Measurements from ENCODE around the gene NUP43. TPM values are rescaled to one million over a fixed set of nuclear protein-coding genes. Genes with fewer than 3 reads are reported as not detected.
"Not testable (repeated sequence)": the region's sequence is repeated elsewhere in the genome, so short reads cannot be mapped to it uniquely, and the experiment has no call there.

NUP43 gene
- total RNA-seq, 4 donors from 2014 or later: 16.1 to 64.4 (median 16.3) TPM

DNA sequence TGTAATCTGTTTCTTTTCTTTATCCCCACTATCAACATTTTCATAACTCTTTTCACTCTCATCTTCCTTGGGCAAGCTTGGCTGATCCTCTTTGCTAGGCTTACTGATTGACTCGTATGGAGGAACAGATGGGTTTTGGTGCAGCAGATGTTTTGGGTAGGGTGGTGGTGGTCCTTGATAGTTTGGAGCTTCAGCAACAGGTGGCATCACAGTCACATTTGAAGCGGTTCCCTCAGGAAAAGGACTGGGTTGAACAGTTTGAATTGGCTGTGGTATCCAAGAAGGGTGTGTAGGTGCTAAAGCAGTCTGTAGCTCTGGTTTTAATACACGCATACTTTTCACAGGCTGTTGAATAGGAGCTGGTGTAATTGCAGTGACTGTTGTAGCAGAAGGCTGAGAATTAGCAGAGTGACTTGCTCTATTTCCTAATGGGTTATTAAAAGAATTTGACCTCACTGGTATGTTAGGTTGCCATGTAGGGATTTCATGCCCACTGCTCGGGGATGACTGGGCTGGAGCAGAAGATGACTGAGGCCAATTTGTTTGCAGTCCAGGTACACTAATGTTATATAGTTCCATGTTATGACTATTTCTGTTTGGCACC is 63.0 kb downstream of the NUP43 start:
- Histone ChIP-seq H3K36me3 (peaks cover 0 to 49% (median 0%) of the 10 kb centered on the region in 3 donors), H3K9me3 (no peaks in the 10 kb centered on the region), H3K27me3 (no peaks in the 10 kb centered on the region), H3K27ac (no peak overlapping the region), H3K4me3 (no peak overlapping the region), H3K4me1 (no peaks in the 10 kb centered on the region)
- no peak for TF ChIP-seq POLR2A (IDR thresholded peaks at IDR 0.05)
- no peak for DNase-seq

DNA sequence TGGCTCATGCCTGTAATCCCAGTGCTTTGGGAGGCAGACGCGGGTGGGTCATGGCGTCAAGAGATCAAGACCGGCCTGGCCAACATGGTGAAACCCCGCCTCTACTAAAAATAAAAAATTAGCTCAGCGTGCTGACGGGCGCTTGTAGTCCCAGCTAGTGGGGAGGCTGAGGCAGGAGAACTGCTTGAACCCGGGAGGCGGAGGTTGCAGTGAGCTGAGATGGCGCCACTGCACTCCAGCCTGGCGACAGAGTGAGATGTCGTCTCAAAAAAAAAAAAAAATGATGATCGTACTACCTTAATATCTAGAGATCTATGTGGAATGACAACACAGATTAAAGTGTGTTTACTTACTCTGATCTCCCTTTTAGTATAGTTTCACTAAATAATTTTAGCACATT is 64.5 kb downstream of the NUP43 start:
- not testable (repeated sequence) for DNase-seq, H3K9me3 ChIP-seq, H3K4me3 ChIP-seq, H3K27ac ChIP-seq, H3K27me3 ChIP-seq, H3K4me1 ChIP-seq
- peaks cover 0 to 47% (median 0%) of the 10 kb centered on the region in 3 donors for H3K36me3 ChIP-seq

DNA sequence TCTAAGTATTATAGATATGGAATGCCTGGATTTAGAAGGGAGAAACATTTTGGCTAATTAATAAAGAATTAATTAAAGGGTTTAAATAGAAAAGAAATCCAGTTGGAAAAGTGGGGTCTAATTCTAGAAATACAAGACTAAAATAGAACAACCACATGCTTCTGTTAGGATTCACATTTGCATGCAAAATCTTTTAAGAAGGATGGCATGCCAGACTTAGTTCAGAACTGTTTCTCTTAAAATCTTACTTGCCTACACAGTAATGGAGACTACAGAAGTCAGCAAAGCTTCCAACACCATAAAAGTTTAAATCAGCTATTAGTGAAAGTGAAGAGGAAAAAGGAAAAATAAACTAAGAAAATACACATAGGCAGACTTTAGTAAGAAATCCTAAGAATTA is 65.1 kb downstream of the NUP43 start:
- Histone ChIP-seq H3K27me3 (no peaks in the 10 kb centered on the region), H3K4me1 (no peaks in the 10 kb centered on the region), H3K36me3 (peaks cover 0 to 53% (median 0%) of the 10 kb centered on the region in 3 donors), H3K9me3 (no peaks in the 10 kb centered on the region), H3K4me3 (no peak overlapping the region), H3K27ac (no peak overlapping the region)
- TF ChIP-seq POLR2A (IDR thresholded peaks at IDR 0.05): no peak
- TF ChIP-seq, protein P1, sequence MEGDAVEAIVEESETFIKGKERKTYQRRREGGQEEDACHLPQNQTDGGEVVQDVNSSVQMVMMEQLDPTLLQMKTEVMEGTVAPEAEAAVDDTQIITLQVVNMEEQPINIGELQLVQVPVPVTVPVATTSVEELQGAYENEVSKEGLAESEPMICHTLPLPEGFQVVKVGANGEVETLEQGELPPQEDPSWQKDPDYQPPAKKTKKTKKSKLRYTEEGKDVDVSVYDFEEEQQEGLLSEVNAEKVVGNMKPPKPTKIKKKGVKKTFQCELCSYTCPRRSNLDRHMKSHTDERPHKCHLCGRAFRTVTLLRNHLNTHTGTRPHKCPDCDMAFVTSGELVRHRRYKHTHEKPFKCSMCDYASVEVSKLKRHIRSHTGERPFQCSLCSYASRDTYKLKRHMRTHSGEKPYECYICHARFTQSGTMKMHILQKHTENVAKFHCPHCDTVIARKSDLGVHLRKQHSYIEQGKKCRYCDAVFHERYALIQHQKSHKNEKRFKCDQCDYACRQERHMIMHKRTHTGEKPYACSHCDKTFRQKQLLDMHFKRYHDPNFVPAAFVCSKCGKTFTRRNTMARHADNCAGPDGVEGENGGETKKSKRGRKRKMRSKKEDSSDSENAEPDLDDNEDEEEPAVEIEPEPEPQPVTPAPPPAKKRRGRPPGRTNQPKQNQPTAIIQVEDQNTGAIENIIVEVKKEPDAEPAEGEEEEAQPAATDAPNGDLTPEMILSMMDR (IDR thresholded peaks at IDR 0.05): no peak
- DNase-seq: no peak

DNA sequence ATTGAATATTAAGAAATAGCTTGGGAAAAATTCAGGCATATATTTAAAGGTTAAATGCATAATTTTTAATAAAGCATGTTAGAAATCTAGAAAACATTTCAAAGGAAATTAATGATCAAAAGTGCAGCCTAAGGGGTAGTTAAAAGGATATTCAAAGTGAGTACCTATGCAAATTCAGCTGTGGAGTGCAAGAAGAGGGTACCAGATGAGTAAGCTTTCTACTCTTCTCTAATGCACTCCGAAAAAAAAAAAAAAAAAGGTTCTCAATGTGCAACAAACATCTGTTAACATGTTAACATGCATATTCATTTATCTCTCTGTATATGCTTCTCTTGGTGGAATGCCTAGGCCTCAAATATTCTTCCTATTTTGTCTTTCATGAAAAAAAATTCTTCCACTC is 65.8 kb downstream of the NUP43 start:
- Histone ChIP-seq H3K9me3 (no peaks in the 10 kb centered on the region), H3K4me3 (no peak overlapping the region), H3K27me3 (no peaks in the 10 kb centered on the region), H3K27ac (no peak overlapping the region), H3K36me3 (peaks cover 0 to 60% (median 0%) of the 10 kb centered on the region in 3 donors), H3K4me1 (no peaks in the 10 kb centered on the region)
- no peak for DNase-seq
- TF ChIP-seq, protein P1 (IDR thresholded peaks at IDR 0.05): no peak
- no peak for TF ChIP-seq POLR2A (IDR thresholded peaks at IDR 0.05)

Other genes starting within 250 kb of the NUP43 start
- 10 to 100 TPM; 15.8 to 28.9 (median 20.5) TPM for gene PPIL4, start 200.5 kb downstream of the NUP43 start, total RNA-seq
- 10 to 100 TPM; 23.1 to 36.6 (median 26.7) TPM for gene GINM1, start 180.2 kb downstream of the NUP43 start, total RNA-seq
- 10 to 100 TPM; 10.3 to 33.8 (median 15.0) TPM for gene KATNA1, start 97.8 kb downstream of the NUP43 start, total RNA-seq
- gene LATS1, start 28.4 kb downstream of the NUP43 start, total RNA-seq: 10 to 100 TPM; 21.8 to 38.8 (median 29.7) TPM
- gene PCMT1, start 3.2 kb upstream of the NUP43 start, total RNA-seq: 10 to 100 TPM; 39.4 to 52.0 (median 44.9) TPM
- gene LRP11, start 117.8 kb upstream of the NUP43 start, total RNA-seq: 10 to 100 TPM in 2 of 4 donors, 1 to 10 TPM in 2; 3.7 to 14.6 (median 11.0) TPM
- not detected for gene RAET1E, start 151.6 kb upstream of the NUP43 start, total RNA-seq
- gene RAET1G, start 176.6 kb upstream of the NUP43 start, total RNA-seq: not detected
- not detected for gene ULBP2, start 195.5 kb upstream of the NUP43 start, total RNA-seq
- gene ULBP1, start 217.4 kb upstream of the NUP43 start, total RNA-seq: not detected